Occipital lobe (tissue), 2 donors: ENCODE data around the gene IQCE. TPM values are rescaled to one million over a fixed set of nuclear protein-coding genes. Genes with fewer than 3 reads are reported as not detected.
A peak's percentile ranks its signal among the peaks of the same experiment; 100 is the strongest.
"Not testable (repeated sequence)": the region's sequence is repeated elsewhere in the genome, so short reads cannot be mapped to it uniquely, and the experiment has no call there.

Source experiments
- DNase-seq: peaks from one replicate; lab custom pipeline; 2025; lab: John Stamatoyannopoulos, UW
- total RNA-seq: library from RNA; depleted of rRNA; stranded (reverse); fragments of >200 nt; gene quantifications from one replicate; pipeline ENCODE4 v1.2.3, GENCODE V29; 2014

The IQCE gene
- total RNA-seq, 1 donor from 2014 or later, result 22.3 TPM

- no peak for DNase-seq
Observed at GRCh38 chr7:2598154-2598823, 39.5 kb downstream of the IQCE start.

GRCh38 chr7:2601065-2601464, 42.3 kb downstream of the IQCE start:
- DNase-seq, result no peak

- no peak for DNase-seq
Observed at GRCh38 chr7:2601907-2602306, 43.1 kb downstream of the IQCE start.

GRCh38 chr7:2602406-2603043, 43.7 kb downstream of the IQCE start:
- no peak for DNase-seq

- no peak for DNase-seq
Observed at GRCh38 chr7:2603044-2603965, 44.5 kb downstream of the IQCE start.

- DNase-seq, result no peak
Observed at GRCh38 chr7:2604608-2605174, 45.9 kb downstream of the IQCE start.

GRCh38 chr7:2605608-2606538, 47.1 kb downstream of the IQCE start:
- DNase-seq, result no peak

GRCh38 chr7:2606539-2606936, 47.8 kb downstream of the IQCE start:
- DNase-seq, result no peak

- peak; percentile 37 for DNase-seq
Observed at GRCh38 chr7:2607122-2607922, 48.5 kb downstream of the IQCE start.

- DNase-seq, result no peak
Observed at GRCh38 chr7:2607923-2608904, 49.4 kb downstream of the IQCE start.

GRCh38 chr7:2608921-2609411, 50.2 kb downstream of the IQCE start:
- DNase-seq, result no peak

GRCh38 chr7:2609646-2610045, 50.9 kb downstream of the IQCE start:
- DNase-seq, result not testable (repeated sequence)

- DNase-seq, result no peak
Observed at GRCh38 chr7:2610466-2610865, 51.7 kb downstream of the IQCE start.

GRCh38 chr7:2610898-2611297, 52.1 kb downstream of the IQCE start:
- DNase-seq, result no peak

- DNase-seq, result no peak
Observed at GRCh38 chr7:2611401-2611800, 52.6 kb downstream of the IQCE start.

GRCh38 chr7:2611922-2612321, 53.1 kb downstream of the IQCE start:
- DNase-seq, result no peak

GRCh38 chr7:2612445-2613097, 53.8 kb downstream of the IQCE start:
- DNase-seq, result no peak
